ENCODE measurements around the gene CHFR.
"Not testable (repeated sequence)": the region's sequence is repeated elsewhere in the genome, so short reads cannot be mapped to it uniquely, and the experiment has no call there.

The CHFR gene

GRCh38 chr12:132839558-132840235 is 47.7 kb downstream of the CHFR start:
- DNase-seq (ENCODE audit: low read depth), result no peak

DNA sequence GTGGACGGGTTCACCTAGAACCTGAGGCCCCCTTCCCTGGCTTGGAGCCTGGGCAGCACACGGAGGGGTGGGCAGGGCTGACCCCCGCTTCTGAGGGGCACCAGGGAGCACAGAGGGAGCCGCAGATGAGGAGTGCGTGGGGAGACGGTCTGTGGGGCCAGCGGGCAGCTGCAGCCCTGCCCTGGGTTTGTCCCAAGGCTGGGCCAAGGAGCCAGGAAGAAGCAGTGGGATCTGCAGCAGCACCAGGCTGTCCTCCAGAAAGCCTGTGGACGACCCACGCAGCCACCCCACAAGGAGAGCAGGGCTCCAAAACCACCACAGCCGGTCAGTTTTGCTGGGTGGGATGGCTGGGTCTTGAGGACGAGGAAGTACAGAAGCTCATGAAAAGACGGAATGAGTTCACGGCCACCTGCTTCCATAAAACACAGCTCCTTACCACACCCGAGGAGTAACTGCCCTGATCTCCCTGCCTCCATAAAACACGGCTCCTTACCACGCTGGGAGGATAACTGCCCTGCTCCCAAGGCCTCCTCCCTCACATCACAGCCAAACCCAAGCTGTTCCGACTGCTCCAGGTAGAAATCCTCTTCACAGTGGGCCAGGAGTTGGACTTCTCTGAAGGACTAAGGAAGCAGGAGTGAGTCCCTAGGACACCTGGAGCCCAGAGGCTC is 48.9 kb downstream of the CHFR start:
- no peak for DNase-seq (ENCODE audit: low read depth)

DNA sequence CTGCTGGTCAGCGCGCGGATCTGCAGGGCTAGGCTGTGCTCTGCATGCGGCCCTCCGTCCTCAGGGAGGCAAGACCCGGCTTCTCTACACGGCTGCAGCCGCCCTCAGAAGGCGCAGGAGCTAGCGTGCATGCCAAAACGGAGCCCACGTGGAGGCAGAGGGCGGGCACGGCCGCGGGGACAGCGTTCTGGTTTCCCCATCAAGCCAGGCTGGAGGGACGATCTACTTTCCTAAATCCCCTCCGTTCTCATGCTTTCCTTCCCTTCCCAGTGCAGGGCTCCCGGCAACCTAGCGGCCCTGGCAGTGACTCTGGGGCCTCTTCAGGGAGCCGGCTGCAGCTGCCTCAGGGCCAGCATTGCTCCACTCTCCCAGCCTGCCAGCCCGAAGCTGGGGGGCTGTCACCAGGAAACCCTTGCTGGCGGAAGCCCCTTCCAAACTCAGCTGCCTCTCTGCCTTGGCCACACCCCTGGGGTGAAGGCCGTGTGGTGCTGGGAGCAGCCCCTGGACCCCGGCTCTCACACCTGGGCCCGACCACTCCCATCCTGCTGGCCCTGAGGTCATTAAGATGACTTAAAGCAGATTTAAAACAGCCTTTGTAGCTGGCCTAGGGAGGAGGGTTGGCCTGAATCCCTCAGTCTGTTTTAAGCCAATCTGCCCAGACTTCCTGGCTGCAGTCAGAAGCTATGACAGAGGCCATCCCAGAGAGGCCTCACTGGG is 49.6 kb downstream of the CHFR start:
- DNase-seq (ENCODE audit: low read depth), result no peak

GRCh38 chr12:132836795-132837331 is 50.5 kb downstream of the CHFR start:
- DNase-seq (ENCODE audit: low read depth), result no peak

DNA sequence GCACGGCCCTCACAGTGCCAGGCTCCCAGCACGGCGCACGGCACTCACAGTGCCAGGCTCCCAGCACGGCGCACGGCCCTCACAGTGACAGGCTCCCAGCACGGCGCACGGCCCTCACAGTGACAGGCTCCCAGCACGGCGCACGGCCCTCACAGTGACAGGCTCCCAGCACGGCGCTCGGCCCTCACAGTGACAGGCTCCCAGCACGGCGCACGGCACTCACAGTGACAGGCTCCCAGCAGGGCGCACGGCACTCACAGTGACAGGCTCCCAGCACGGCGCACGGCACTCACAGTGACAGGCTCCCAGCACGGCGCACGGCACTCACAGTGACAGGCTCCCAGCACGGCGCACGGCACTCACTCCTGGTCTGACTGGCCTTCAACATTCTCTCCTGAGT is 51.2 kb downstream of the CHFR start:
- DNase-seq (ENCODE audit: low read depth), result not testable (repeated sequence)

DNA sequence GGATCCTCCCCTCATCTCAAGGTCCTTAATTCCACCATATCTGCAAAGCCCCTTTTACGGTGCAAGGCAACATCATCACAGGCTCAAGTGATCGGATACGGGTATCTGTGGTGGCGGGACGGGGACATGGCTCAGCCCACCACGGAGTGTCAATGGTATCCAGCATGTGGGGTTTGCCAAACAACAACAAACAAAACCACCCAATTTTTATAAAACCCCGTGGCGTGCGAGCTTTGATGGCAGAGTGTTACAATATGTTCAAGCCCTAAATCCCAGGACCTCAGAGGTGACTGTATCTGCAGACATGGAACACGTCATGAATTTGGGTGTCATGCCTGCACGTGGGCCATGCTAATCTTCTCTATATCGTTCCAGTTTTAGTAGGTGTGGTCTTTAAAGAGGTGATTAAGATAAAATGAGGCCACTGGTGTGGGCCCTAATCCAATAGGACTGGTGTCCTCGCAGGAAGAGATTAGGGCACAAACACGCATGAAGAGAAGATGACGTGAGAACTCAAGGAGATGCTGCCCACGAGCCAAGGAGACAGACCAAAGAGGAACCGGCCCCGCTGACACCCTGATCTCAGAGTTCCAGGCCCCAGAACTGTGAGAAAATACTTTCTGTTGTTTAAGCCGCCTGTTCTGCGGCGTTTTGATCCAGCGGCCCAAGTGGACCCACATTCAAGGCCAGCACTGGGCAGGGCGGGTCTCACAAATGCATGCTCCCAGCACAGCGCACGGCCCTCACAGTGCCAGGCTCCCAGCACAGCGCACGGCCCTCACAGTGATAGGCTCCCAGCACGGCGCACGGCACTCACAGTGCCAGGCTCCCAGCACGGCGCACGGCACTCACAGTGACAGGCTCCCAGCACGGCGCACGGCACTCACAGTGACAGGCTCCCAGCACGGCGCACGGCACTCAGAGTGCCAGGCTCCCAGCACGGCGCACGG is 52.1 kb downstream of the CHFR start:
- no peak for DNase-seq (ENCODE audit: low read depth)

DNA sequence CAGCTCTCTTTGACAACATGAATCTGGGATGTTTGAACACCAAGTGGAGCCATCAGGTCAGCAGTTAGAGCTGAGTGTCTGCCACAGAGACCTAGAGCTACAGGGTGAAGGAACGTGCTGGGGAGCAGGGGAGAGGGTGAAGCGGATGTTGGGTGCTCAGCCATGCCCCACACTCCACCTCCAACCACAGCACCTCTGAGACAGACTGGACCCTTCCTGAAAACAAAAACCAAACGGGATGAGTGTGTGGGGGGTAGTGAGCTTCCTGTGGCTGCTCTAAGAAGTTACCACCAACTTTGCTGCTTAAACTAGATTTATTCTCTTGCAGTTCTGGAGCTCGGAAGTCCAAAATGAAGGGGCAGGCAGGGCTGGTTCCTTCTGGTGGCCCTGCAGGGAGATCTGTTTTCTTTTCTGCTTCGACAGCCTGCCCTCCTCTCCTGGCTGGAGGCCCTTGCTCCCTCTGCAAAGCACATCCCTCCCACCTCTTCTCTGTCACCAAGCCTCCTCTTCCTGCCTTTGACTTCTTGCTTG is 53.2 kb downstream of the CHFR start:
- no peak for DNase-seq (ENCODE audit: low read depth)

GRCh38 chr12:132833341-132833740 is 54.1 kb downstream of the CHFR start:
- DNase-seq (ENCODE audit: low read depth), result no peak

DNA sequence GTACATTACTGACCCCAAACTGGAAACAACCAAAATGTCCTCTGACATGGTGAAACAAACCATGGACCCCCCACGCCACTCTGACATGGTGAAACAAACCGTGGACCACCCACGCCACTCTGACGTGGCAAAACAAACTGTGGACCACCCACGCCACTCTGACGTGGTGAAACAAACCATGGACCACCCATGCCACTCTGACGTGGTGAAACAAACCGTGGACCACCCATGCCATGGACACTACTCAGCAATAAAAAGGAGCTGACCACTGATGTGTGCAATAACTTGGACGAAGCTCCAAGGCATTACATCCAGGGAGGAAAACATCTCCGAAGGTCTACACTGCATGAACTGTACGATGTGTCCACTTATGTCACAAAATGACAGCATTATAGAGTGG is 55.6 kb downstream of the CHFR start:
- no peak for DNase-seq (ENCODE audit: low read depth)

DNA sequence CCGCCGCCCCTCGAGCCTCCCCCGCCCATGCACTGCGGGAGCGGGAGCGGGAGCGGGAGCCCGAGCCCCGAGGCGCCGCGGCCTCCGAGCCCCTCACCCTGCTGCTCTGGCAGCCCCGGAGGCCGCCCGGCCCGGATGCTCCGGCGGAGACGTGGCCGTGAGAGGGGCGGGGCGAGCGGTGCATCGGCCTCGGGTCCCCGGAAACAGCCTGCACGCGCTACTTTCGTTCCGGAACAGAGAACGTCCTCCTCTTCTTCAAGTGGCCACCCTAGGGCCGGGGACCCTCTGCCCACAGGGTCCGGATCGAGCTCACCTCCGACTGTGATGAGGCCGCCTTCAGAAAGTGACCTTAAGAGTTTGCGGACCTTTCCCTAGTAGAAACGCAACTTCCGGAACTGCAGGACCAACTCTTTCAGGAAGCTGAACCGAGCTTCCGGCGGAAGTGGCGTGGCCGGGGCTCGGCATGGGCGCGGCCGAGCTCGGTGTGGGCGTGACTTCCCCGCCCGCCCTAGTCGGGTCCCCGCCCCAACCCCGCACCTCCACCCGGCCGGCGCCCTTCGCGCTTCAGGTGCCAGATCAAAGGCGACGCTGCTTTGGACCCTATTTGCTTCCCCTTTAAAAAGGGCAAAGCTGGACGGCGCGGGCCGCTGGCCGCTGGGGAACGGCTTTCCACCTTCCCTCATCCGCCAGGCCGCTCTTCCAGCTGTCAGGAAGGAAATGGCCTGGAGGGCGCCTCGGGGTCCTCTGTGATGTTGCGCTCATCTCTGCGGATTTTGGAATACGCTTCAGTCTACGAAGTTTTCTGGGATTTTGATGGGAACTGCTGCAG is 58.5 kb downstream of the CHFR start, which contains the start of gene GOLGA3:
Gene GOLGA3, minus strand, starts transcription at position 164 of the 829 bp plus-strand sequence. CDS start 6,741 bp downstream, outside the sequence.
- DNase-seq (ENCODE audit: low read depth), result peak; percentile 95

GRCh38 chr12:132827763-132828703 is 59.4 kb downstream of the CHFR start:
- DNase-seq (ENCODE audit: low read depth), result no peak

DNA sequence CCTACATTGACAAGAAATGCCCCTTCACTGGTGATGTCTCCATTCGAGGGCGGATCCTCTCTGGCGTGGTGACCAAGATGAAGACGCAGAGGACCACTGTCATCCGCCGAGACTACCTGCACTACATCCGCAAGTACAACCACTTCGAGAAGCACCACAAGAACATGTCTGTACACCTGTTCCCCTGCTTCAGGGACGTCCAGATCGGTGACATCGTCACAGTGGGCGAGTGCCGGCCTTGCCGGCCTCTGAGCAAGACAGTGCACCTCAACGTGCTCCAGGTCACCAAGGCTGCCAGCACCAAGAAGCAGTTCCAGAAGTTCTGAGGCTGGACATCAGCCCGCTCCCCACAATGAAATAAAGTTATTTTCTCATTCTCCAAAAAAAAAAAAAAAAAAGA is 61.5 kb downstream of the CHFR start:
- no peak for DNase-seq (ENCODE audit: low read depth)

GRCh38 chr12:132825089-132825488 is 62.3 kb downstream of the CHFR start:
- DNase-seq (ENCODE audit: low read depth), result no peak

DNA sequence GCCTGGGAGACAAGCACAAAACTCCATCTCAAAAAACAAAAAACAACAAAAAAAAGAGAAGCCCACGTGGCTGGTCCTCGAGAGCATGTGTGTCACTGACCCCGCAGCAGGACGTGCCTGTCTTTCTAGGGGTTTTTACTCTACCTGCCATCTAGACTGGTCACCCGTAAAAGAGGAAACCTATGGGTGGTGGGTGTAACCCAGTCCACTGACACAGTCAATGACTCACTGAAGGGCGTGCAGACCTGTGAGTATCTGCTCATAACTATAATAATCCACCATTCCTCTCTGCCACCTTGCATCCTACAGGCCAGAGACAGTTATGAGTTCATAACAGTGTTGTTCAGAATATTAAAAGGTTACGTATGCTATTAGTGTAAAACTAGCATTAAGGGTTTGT is 63.4 kb downstream of the CHFR start:
- DNase-seq (ENCODE audit: low read depth), result no peak

- DNase-seq (ENCODE audit: low read depth), result no peak
Measured at GRCh38 chr12:132818562-132818961, 68.8 kb downstream of the CHFR start.

DNA sequence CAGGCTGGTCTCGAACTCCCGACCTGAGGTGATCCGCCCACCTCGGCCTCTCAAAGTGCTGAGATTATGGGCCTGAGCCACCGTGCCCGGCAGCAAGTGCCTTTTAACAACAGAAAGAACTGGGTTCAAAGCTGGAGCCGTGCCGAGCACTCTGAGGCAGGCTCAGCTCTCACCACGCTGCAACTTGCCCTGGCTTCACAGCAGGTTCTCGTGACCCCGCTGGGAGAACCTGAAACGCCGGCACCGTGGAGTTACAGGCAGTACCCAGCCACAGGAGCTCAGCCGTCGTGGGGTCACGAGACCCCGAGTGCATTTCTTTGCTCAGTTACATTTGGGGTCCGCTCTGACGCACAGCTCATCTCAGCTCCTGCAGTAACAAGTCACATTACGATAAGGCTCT is 73.2 kb downstream of the CHFR start:
- no peak for DNase-seq (ENCODE audit: low read depth)

- DNase-seq (ENCODE audit: low read depth), result no peak
Measured at GRCh38 chr12:132813443-132813842, 74.0 kb downstream of the CHFR start.

GRCh38 chr12:132812631-132813305 is 74.6 kb downstream of the CHFR start:
- DNase-seq (ENCODE audit: low read depth), result no peak

DNA sequence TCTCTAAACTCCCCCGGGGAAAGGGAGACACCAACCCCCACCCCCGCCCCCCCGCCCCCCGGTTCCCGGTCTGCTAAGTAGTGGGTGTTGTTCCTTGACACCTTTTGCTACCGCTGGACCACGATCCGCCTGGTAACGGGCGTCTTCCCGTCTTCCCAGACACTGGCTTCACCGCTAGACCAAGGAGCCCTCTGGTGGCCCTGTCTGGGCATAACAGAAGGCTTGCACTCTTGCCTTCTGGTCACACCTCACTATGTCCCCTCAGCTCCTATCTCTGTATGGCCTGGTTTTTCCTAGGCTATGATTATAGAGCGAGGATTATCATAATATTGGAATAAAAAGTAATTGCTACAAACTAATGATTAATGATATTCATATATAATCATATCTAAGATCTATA is 78.0 kb downstream of the CHFR start:
- not testable (repeated sequence) for DNase-seq (ENCODE audit: low read depth)
